HepG2 (cell line): Measurements from ENCODE around the gene NEMF. TPM values are rescaled to one million over a fixed set of nuclear protein-coding genes. Genes with fewer than 3 reads are reported as not detected.

ENCODE experiments used
- DPF2 ChIP-seq: sonication (generic); formaldehyde crosslinking; IDR thresholded peaks from 2 replicates; pipeline ENCODE4 v1.4.0; 2020; ENCODE audit warnings: mild to moderate bottlenecking, low read depth, missing genetic modification reagents, borderline replicate concordance
- SNAI1 ChIP-seq: sonication (generic); formaldehyde crosslinking; IDR thresholded peaks from 2 replicates; pipeline ENCODE4 v1.5.0; 2020; ENCODE audit warnings: mild to moderate bottlenecking, missing genetic modification reagents, borderline replicate concordance
- SP4 ChIP-seq: sonication (generic); formaldehyde crosslinking; IDR thresholded peaks from 2 replicates; pipeline ENCODE4 v1.8.1; 2023; ENCODE audit warnings: mild to moderate bottlenecking, missing genetic modification reagents
- TSC22D2 ChIP-seq: sonication (generic); formaldehyde crosslinking; IDR thresholded peaks from 2 replicates; pipeline ENCODE4 v1.5.1; 2020; ENCODE audit warnings: missing genetic modification reagents, mild to moderate bottlenecking, borderline replicate concordance
- ZNF546 ChIP-seq: sonication (generic); formaldehyde crosslinking; conservative IDR thresholded peaks from 2 replicates; pipeline ENCODE4 v1.8.1; 2023; ENCODE audit warnings: mild to moderate bottlenecking, missing genetic modification reagents
- polyA plus RNA-seq, 8 experiments: library from polyadenylated mRNA; depleted of rRNA in 3 of 8; stranded (reverse) in 7 of 8; unstranded in 1 of 8; fragments of >200 nt; fragmentation: Illumina TruSeq in 4 of 8; extraction: Trizol in 4 of 8; gene quantifications; 2 replicates each; pipeline versions ENCODE4 v1.2.1 to v1.2.3, GENCODE V29; 2011 to 2016; ENCODE audit warnings: low read depth in 4 of 8, missing spikeins in 1 of 8, mixed read lengths in 1 of 8; ENCODE audit not compliant: insufficient read depth in 1 of 8
- total RNA-seq, 5 experiments: library from RNA; depleted of rRNA; stranded (reverse); fragments of >200 nt; fragmentation: Illumina TruSeq; extraction: Trizol; gene quantifications; 2 replicates each; pipeline ENCODE4 v1.2.3, GENCODE V29; 2016; ENCODE audit warnings: low read depth in 1 of 5
- TF ChIP-seq, protein P1 (sequence below): sonication (generic); formaldehyde crosslinking; IDR thresholded peaks from 2 replicates; pipeline ENCODE4 v1.4.0; 2020; ENCODE audit warnings: missing genetic modification reagents
- TF ChIP-seq, protein P2 (sequence below): sonication (generic); formaldehyde crosslinking; IDR thresholded peaks from 2 replicates; pipeline ENCODE4 v1.8.0; 2022; ENCODE audit warnings: missing genetic modification reagents, mild to moderate bottlenecking, borderline replicate concordance
- TF ChIP-seq, protein P3 (sequence below): sonication (generic); formaldehyde crosslinking; IDR thresholded peaks from 2 replicates; pipeline ENCODE4 v1.8.0; 2023; ENCODE audit warnings: mild to moderate bottlenecking, missing genetic modification reagents
- TF ChIP-seq, protein P4 (sequence below): sonication (generic); formaldehyde crosslinking; IDR thresholded peaks from 2 replicates; pipeline ENCODE4 v1.5.0; 2020; ENCODE audit warnings: missing genetic modification reagents

Gene NEMF
- total and polyA plus RNA-seq, 2 of the 13 experiments (the other 11 are each of a cell fraction or from before 2014, with no cell fraction given): 21.3 to 57.9 TPM

DNA sequence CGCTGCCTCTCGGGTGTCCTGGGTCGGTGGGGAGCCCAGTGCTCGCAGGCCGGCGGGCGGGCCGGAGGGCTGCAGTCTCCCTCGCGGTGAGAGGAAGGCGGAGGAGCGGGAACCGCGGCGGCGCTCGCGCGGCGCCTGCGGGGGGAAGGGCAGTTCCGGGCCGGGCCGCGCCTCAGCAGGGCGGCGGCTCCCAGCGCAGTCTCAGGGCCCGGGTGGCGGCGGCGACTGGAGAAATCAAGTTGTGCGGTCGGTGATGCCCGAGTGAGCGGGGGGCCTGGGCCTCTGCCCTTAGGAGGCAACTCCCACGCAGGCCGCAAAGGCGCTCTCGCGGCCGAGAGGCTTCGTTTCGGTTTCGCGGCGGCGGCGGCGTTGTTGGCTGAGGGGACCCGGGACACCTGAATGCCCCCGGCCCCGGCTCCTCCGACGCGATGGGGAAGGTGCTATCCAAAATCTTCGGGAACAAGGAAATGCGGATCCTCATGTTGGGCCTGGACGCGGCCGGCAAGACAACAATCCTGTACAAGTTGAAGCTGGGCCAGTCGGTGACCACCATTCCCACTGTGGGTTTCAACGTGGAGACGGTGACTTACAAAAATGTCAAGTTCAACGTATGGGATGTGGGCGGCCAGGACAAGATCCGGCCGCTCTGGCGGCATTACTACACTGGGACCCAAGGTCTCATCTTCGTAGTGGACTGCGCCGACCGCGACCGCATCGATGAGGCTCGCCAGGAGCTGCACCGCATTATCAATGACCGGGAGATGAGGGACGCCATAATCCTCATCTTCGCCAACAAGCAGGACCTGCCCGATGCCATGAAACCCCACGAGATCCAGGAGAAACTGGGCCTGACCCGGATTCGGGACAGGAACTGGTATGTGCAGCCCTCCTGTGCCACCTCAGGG lies 41.0 kb upstream of the NEMF start (continued):
- TF ChIP-seq, protein P1, sequence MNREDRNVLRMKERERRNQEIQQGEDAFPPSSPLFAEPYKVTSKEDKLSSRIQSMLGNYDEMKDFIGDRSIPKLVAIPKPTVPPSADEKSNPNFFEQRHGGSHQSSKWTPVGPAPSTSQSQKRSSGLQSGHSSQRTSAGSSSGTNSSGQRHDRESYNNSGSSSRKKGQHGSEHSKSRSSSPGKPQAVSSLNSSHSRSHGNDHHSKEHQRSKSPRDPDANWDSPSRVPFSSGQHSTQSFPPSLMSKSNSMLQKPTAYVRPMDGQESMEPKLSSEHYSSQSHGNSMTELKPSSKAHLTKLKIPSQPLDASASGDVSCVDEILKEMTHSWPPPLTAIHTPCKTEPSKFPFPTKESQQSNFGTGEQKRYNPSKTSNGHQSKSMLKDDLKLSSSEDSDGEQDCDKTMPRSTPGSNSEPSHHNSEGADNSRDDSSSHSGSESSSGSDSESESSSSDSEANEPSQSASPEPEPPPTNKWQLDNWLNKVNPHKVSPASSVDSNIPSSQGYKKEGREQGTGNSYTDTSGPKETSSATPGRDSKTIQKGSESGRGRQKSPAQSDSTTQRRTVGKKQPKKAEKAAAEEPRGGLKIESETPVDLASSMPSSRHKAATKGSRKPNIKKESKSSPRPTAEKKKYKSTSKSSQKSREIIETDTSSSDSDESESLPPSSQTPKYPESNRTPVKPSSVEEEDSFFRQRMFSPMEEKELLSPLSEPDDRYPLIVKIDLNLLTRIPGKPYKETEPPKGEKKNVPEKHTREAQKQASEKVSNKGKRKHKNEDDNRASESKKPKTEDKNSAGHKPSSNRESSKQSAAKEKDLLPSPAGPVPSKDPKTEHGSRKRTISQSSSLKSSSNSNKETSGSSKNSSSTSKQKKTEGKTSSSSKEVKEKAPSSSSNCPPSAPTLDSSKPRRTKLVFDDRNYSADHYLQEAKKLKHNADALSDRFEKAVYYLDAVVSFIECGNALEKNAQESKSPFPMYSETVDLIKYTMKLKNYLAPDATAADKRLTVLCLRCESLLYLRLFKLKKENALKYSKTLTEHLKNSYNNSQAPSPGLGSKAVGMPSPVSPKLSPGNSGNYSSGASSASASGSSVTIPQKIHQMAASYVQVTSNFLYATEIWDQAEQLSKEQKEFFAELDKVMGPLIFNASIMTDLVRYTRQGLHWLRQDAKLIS (CRISPR knock-in tag): 0 out of 2 replicates have a peak, but pooled peaks have one; percentile 16
- TF ChIP-seq, protein P2, sequence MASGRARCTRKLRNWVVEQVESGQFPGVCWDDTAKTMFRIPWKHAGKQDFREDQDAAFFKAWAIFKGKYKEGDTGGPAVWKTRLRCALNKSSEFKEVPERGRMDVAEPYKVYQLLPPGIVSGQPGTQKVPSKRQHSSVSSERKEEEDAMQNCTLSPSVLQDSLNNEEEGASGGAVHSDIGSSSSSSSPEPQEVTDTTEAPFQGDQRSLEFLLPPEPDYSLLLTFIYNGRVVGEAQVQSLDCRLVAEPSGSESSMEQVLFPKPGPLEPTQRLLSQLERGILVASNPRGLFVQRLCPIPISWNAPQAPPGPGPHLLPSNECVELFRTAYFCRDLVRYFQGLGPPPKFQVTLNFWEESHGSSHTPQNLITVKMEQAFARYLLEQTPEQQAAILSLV: 0 out of 2 replicates have a peak, but pooled peaks have one; percentile 26
- peak; percentile 4; the same call in 1 of the 2 replicates for TF ChIP-seq SP4 (CRISPR knock-in tag)
- TF ChIP-seq, protein P3, sequence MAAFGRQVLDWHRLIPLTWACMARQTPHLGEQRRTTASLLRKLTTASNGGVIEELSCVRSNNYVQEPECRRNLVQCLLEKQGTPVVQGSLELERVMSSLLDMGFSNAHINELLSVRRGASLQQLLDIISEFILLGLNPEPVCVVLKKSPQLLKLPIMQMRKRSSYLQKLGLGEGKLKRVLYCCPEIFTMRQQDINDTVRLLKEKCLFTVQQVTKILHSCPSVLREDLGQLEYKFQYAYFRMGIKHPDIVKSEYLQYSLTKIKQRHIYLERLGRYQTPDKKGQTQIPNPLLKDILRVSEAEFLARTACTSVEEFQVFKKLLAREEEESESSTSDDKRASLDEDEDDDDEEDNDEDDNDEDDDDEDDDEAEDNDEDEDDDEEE: 0 out of 2 replicates have a peak, but pooled peaks have one; percentile 4
- TF ChIP-seq DPF2: no peak
- TF ChIP-seq SNAI1 (CRISPR knock-in tag): no peak
- 0 out of 2 replicates have a peak, but pooled peaks have one; percentile 37 for TF ChIP-seq ZNF546
- 0 out of 2 replicates have a peak, but pooled peaks have one; percentile 38 for TF ChIP-seq TSC22D2 (CRISPR knock-in tag)
- TF ChIP-seq, protein P4, sequence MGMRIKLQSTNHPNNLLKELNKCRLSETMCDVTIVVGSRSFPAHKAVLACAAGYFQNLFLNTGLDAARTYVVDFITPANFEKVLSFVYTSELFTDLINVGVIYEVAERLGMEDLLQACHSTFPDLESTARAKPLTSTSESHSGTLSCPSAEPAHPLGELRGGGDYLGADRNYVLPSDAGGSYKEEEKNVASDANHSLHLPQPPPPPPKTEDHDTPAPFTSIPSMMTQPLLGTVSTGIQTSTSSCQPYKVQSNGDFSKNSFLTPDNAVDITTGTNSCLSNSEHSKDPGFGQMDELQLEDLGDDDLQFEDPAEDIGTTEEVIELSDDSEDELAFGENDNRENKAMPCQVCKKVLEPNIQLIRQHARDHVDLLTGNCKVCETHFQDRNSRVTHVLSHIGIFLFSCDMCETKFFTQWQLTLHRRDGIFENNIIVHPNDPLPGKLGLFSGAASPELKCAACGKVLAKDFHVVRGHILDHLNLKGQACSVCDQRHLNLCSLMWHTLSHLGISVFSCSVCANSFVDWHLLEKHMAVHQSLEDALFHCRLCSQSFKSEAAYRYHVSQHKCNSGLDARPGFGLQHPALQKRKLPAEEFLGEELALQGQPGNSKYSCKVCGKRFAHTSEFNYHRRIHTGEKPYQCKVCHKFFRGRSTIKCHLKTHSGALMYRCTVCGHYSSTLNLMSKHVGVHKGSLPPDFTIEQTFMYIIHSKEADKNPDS (CRISPR knock-in tag): 0 out of 2 replicates have a peak, but pooled peaks have one; percentile 46
